HG02840 (cell line): ENCODE results near the gene PDLIM1.

ENCODE experiments used
- ATAC-seq: cut with Tn5 transposase; IDR thresholded peaks from one replicate; pipeline ENCODE4 v1.9.1; 2021; ENCODE audit warnings: mild to moderate bottlenecking, moderate library complexity, moderate number of reproducible peaks; ENCODE audit not compliant: unreplicated experiment, low FRiP score

The PDLIM1 gene

DNA sequence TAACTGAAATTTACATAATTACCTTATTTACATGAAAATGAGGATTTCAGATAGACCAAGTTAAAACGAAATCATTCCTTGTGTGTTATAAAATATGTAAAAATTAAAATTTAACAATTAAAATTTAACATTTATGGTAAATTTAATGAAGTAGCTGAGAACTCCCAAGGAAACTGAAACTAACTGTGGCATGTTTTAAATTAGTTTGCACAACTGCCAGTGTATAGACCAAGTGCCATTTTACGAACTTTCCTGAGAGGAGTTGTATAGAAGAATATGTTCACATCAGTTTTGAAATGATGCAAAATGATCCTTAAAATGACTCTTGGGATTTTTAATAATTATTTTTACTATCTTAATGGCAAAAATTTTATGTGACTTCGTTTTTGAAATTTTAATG, 23.6 kb downstream of the PDLIM1 start:
- ATAC-seq, result no peak

DNA sequence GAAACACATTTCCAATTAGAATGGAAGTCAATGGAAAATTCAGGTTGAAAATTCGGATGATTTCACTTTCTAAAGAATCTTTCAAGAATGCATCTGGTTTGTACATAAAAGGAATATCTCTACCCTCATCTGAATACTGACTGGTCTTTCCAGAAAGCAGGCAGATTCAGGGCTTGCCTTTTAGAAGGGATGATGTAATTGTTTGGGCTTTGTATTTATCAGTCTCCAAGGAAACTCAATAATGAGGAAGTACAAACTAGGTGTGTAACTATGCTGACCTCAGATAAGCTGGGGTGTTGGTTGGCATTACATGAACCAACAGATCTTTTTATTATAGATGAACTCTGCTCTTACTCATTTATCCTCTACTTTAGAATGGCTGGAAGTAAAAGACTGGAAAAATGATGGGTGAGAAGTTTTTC, 24.1 kb downstream of the PDLIM1 start:
- peak; percentile 75 for ATAC-seq

DNA sequence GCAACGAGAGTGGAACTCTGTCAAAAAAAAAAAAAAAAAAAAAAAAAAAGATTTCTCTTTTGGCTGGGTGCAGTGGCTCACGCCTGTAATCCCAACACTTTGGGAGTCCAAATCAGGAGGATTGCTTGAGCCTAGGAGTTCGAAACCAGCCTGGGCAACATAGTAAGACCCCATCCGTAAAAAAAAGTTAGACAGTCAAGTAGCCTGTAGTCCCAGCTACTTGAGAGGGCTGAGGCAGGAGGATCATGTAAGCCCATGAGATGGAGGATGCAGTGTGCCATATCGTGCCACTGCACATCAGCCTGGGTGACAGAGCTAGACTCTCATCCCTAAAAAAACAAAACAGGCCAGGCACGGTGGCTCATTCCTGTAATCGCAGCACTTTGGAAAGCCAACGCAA, 25.2 kb downstream of the PDLIM1 start:
- no peak for ATAC-seq

DNA sequence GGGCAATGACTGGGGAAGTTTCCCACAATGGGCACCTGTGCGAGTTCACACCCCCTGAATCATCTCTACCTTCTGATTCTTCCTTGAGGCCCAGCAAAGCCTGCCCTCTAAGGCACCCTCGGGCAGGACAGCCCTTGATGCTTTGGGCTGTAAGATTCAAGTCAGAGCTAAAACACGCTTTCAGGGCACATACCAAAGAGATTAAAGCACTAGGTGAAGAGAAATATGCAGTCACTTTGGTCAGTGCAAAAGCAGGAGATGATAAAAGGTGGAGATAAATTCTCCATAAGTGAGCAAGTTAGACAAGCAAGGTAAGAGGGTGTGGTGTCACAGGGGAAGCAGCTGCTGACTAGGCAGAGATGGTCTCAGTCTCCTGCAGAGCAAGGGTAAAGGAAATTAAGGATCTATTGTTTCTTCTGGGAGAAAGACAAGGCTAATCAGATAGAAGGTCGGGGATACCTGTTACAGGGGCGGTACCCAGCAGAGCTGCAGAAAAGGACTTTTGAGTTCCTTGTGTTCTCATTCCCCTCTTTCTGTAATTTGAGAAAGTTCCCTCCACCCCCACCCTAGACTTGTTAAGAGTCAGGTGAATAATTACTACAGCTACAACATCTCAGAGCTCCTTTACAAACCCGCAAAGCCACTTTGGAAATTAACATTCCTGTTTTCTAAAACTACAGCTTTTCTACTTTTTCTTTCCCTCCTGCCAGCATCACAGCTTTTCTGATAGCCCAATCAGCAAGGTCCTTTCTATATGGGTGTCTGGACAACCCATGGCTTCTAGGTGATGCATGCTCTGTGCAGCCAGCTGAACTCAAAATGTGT, 26.4 kb downstream of the PDLIM1 start:
- ATAC-seq, result no peak

DNA sequence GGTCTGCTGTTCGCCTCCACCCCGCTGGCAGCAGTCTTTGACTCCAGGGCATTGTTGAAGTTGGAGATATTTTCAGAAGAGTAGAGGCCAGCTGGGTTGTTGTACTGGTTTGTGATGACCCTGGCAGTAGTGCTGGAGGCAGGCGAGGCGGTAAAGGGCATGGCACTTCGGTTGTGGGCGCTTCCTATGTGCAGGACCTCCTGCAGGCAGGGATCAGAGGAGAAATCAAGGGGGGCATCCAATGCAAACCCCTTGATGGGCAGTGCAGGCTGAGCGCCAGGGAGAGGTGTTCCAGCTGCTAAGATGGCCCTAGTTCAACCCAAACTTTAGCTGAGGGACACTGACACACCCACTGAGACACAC, 27.0 kb downstream of the PDLIM1 start:
- ATAC-seq, result no peak

DNA sequence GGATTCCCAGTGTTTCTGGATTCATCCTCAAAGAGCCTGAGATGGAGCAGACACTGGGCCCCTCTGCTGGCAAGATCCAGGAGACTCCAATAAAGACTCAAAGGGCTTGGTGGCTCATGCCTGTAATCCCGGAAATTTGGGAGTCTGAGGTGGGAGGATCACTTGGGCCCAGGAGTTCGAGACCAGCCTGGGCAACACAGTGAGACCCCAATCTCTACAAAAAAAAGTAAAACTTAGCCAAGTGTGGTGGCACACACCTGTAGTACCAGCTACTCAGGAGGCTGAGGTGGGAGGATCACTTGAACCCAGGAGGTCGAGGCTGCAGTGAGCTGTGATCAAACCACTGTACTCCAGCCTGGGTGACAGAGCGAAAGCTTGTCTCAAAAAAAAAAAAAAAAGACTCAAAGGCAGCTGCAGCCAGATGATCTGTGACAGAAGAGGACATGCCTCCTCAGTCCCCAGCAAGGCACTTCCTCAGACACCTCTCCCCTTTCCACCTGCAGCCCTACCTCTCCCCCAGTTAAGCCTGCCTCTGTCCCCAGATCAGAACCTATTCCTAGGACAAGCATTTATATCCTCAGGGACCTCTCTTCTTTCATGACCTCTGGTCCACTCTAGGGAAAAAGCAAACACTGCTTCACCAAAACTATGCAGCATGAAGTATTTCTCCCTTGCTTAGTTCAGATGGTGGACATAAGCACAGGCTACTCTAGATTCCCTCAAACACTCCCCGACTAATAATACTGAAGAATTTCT, 27.9 kb downstream of the PDLIM1 start:
- ATAC-seq, result no peak

DNA sequence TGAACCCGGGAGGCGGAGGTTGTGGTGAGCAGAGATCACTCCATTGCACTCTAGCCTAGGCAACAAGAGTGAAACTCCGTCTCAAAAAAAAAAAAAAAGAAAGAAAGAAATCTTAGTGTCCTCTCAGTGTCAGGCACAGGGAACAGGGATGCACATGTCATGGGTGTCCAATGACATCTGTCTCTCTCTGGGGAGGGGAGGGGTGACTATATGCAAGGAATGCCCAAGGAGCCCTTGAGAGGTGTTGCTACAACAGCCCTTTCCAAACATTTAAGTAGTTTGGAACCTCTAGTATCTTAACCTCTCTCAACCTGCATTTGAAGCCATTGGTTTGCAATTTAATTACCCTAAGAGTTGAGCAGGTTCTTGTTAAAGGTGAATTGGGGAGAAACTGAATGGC, 28.9 kb downstream of the PDLIM1 start:
- no peak for ATAC-seq

DNA sequence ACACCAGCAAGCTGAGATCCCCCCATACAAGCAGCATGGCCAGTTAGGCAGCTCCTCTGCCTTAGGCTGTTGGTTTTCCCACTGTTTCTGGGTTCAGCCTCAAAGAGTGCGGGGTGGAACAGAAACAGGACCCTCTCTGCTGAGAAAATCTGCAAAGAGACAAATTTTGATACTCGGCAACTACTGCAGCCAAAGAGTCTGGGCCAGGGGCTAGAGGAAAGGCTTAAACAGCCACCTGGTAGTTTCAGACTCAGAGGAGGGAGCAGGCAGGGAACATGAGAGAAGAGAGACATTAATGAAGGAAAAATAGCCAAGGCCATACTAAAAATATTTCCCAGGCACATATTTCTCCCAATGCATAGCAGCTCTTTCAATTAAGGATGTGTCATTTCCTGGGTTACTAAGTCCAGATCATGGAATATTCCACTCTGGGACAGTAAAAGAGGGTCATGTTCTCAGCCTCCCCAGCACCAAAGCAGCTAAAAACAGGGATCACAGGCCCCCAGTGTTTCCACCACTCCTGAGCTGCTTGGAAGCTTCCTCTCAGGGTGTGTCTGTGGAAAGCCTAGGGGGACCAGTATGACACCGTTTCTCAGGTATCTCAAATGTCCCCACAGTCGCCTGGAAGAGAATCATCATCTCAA, 29.8 kb downstream of the PDLIM1 start:
- no peak for ATAC-seq

DNA sequence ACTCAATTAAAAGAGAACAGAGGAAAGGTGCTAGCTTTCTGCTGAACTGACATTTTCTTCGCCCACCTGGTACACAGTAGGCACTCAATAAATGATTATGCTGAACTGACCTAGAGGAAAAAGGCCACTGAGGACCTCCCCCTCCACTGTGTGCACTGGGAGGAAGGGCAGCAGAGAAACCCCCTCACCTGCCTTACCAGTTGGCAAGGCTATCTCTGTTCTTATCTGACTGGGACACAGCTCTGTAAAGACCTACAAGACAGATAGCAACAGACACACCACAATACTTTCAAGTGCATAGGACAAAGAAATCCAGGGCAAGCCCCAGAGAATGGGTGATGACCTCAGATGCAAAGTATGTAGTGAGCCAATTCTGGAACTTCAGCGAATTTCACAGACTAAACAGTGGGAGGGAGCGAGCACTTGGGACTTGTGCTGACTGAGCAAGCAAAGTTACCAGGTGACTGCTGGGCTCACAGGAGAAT, 30.4 kb downstream of the PDLIM1 start:
- ATAC-seq, result no peak

DNA sequence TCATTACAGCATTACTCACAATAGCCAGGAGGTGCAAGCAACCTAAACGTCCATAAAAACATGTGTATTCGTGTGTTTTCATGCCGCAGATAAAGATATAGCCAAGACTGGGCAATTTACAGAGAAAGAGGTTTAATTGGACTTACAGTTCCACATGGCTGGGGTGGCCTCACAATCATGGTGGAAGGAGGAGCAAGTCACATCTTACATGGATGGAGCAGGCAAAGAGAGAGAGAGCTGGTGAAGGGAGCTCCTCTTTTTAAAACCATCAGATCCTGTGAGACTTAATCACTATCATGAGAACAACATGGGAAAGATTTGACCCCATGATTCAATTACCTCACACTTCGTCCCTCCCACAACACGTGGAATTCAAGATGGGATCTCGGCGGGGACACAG, 33.0 kb downstream of the PDLIM1 start:
- no peak for ATAC-seq

DNA sequence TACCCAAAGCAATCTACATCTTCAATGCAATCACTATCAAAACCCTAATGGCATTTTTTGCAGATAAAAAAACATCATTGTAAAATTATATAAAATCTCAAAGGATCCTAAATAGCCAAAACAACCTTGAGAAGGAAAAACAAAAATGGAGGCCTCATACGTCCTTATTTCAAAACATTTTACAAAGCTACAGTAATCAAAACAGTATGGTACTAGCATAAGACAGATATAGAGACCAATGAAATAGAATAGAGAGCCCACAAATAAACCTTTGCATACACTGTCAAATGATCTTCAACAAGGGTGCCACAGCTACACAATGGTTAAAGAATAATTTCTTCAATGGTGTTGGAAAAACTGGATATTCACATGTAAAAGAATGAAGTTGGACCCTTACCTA, 34.5 kb downstream of the PDLIM1 start:
- no peak for ATAC-seq

DNA sequence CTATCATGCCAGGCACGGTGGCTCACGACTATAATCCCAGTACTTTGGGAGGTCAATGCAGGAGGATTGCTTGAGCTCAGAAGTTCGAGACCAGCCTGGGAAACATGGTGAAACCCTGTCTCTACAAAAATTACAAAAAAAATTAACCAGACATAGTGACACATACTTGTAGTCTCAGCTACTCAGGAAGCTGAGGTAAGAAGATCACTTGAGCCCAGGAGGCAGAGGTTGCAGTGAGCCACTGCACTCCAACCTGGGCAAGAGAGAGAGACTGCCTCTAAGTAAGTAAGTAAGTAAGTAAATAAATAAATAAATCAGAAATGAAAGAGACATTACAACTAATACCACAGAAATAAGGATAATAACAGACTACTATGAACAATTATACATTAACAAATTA, 36.2 kb downstream of the PDLIM1 start:
- no peak for ATAC-seq

DNA sequence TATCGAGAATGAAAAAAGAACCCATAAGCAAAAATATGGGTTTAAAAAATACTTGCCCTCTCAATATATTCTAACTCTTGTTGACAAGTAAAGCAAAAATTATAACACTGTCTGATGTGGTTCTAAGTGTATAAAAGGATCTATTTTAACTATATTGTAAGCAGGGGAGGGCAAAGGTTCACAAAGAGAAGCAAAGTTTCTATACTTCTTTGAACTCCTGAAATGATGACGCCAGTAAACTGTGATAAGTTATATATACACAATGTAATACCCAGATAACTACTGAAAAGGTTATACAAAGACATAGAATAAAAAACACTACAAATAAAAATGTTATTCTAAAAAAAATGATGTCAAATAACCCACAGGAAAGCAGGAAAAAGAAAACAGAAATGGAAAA, 37.1 kb downstream of the PDLIM1 start:
- no peak for ATAC-seq

DNA sequence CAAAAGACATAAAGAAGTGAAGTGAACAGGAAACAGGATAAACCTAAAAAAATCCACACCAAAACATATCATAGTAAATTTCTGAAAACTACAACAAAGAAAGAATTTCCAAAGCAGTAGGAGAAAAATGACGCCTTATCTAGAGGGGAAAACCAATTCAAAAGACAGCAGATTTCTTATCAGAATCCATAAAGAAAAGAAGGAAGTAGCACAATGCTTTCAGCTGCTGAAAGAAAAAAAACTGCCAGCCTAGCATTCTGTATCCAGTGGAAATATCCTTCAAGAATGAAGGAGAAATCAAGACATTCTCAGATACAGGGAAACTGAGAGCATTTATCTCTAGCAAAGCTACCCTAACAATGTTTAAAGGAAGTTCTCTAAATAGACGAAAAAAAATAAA, 37.8 kb downstream of the PDLIM1 start:
- ATAC-seq, result no peak

DNA sequence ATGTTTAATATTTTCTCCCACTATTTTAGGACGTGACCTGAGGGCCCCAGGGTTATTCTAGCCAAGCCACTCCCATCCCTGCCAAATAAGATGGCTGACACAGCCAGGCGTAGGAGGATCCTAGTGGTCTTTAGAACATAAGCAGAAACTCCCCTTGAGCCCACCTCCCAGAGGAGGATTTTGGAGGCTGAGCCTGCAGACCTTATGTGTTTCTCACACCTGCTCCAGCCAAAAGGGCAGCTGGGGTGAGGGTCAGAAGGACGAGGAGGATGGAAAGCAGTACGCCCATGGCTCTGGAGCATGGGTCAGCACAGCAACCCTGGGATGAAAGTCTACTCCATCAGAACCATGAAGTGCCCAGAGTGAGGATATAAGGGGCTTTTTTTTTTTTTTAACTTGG, 39.9 kb downstream of the PDLIM1 start:
- no peak for ATAC-seq

DNA sequence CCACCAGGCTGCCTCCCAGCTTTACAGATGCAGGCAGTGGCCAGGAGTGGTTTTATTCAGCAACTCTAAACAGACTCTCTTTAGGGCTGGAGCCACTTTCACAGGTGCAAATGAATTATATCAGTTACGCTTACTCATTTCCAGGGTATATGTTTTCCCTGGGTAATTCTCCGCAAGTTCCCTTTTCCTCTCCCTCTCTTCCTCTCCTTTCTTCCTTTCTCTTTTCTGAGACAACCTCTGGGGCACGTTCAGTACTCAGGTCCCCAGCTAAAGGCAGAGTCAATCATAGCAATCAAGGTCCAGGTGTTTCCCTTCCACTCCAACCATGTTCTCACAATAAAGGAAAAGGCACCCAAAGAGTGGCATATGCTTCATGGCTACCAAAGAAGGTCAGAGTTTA, 41.3 kb downstream of the PDLIM1 start:
- ATAC-seq, result no peak

DNA sequence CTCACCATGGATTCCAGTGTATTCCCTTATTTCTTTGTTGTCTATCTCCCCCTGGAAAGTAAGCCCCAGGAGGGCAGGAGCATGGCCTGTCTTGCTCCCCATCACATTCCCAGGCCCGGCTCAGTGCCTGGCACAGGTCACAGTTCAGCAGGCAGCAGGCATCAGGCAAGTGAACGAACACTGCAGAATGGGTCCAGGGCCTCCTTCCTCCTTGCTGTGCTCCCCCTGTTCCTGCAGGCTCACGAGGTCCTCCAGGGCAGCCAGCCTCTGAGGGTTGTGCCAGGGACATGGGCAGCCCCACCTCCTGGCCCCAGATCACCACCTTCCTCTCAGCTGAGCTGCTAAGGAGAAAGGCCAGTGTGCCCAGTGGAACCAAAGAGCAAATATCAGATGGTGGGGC, 41.8 kb downstream of the PDLIM1 start:
- no peak for ATAC-seq

DNA sequence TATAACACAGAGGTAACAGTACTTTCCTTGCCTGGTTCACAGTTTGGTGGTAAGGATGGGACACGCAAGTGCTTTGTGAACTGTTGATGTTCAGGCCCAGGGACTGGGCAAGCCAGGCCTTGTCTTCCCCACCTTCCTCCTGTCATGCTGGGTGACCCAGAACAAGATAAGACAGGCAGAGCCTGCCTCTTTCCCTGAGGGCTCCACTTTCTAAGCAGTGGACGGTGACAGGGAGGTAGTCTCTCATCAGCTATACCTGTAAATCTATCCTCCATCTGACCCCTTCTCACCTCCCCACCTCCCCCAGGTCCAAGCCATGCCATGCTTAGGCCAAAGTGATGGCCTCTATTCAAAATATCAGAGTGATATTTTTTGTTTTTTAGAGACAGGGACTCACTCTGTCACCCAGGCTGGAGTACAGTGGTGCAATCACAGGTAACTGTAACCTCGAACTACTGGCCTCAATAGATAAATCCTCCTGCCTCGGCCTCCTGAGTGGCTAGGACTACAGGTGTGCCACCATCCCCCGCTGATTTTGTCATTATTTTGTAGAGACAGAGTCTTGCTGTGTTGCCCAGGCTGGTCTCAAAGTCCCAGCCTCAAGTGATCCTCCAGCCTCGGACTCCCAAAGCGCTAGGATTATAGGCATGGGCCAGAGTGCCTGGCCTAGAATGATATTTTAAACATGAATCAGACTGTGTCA, 42.8 kb downstream of the PDLIM1 start:
- no peak for ATAC-seq

DNA sequence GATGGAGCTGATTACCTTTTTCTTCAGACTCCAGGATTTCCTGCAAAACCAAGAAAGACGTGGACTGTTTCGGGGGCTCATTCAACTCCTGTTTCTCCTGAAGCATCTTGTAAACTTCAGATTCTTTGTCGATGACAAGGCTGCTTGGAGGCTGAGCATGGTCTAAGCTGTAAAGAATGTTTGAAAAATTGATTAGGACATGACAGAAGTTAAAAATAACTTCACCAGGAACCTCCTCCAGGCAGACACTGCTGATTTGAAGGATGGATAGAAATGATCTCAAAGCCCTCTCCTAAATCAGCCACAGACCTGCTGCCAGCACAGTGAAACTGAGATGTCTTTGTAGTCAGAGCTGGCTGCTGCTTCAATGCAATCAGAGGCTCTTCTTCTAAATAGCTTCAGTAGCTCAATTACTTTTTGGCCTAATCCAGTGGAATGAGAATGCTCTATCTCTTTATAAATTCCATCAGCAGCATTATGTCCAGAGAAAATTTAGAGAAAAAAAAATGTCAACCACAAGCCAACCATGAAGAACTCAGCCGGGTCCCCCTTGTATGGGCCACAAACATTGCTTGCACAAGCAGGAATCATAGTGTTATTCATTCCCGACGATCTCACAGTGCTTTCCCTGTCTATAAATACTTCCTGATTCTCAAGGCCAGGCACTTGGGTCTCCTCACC, 43.5 kb downstream of the PDLIM1 start:
- ATAC-seq, result no peak

DNA sequence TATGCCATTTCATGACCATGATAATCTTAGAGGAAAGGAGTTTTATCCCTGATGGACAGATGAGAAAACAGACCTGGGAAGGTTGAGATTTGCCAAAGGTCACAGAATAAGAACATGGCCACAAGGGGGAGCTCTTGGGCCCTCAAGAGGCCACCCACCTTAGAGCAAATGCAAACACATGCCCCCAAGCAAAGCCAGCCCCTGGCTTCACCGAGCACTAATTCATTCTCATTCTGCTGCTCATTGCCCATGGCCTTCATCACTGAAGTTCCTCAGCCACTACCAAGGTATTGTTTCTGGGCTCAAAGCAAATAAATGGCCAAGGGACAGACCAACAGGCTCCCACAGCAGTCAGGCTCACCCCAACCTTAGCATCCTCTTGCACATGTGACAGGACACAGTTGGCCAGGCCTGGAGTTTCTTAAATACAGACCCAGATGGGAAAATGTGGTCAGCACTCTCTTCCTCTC, 44.2 kb downstream of the PDLIM1 start:
- no peak for ATAC-seq
